Left ventricle myocardium inferior (tissue), 1 donor: Measurements from ENCODE around the gene GADL1. TPM values are rescaled to one million over a fixed set of nuclear protein-coding genes. Genes with fewer than 3 reads are reported as not detected.

Source experiments
- DNase-seq: peaks from one replicate; pipeline ENCODE4 v3.0.0-alpha.2; 2020
- H3K27ac ChIP-seq: fragments of 200-600 bp; replicated peaks from 2 replicates; pipeline ENCODE4 v1.8.0; 2021
- H3K27me3 ChIP-seq: fragments of 200-600 bp; 2 replicates; pipeline ENCODE4 v1.8.0; 2021; ENCODE audit warnings: low read depth
- H3K36me3 ChIP-seq: fragments of 200-600 bp; 2 replicates; pipeline ENCODE4 v1.8.0; 2021
- H3K4me1 ChIP-seq: fragments of 200-600 bp; 2 replicates; pipeline ENCODE4 v1.8.0; 2021
- H3K4me3 ChIP-seq: fragments of 200-600 bp; 2 replicates; pipeline ENCODE4 v1.8.0; 2021; ENCODE audit warnings: mild to moderate bottlenecking, moderate library complexity
- H3K9me3 ChIP-seq: fragments of 200-600 bp; replicated peaks from 2 replicates; pipeline ENCODE4 v1.8.0; 2021
- intact Hi-C: fragments of 100-400 bp; cut with micrococcal nuclease; formaldehyde crosslinking; loops from one replicate; pipeline ENCODE4 v1.11.0; 2022
- total RNA-seq: library from RNA; stranded (reverse); fragmentation: NEBNext Ultra II Directional; extraction: Animal tissue kit (Norgen Biotek cat#: 25700); gene quantifications from one replicate; pipeline ENCODE4 v1.2.1, GENCODE V29; 2021
- TF ChIP-seq, protein P1 (sequence below): fragments of 200-600 bp; IDR thresholded peaks from 2 replicates; pipeline ENCODE4 v1.8.0; 2021; ENCODE audit warnings: antibody characterized with exemption, mild to moderate bottlenecking, borderline replicate concordance
- donor health status: DM: no; HTN: yes; CAD: no; lungs with severe emphysema.

Gene GADL1
- total RNA-seq, 1 donor from 2014 or later: 0.11 TPM

DNA sequence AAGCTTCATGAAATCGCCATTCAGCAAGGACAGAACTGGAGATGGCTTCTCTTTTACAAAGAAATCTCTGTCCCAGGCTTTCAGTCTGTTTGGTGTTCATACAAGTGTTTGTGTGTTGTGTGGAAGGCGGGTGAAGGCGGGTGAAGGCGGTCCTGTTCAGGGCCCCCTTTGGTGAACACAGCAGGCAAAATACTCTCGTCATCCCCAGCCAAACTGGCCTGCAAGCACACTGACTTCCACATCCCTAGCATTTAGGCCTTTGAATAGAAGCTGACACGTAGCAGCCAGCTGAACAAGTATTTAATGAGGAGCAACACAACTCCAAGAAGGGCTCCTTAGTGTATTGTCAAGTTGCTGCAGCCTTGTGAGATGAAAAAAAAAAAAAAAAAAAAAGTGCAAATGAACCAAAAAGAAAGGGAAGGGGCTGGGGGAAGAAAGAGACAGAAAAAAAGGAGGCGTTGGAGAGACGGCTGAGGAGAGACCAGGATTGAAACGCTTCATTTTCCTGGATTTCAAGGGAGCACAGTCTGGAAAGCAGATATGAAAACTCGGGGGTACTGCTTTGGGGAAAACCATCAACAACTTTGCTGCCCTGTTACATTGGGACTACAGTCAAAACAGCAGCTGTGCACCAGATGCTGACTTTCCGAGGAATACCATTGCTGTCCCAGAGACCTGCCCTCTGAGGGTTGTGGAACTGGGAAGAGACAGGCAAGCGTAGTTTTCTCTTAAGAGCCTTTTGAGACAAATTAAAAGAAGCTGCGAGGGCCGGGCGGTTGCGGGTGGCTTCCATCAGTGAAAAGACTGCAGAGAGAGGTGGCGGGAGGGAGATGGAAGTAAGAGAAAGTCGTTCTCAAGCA is 213.4 kb downstream of the GADL1 start:
- intact Hi-C loops: loop anchor here (5.0 to 10.0 kb wide), 2 partner anchors 74 to 166 kb away; partner anchors contain the start of gene TGFBR2
- Histone ChIP-seq H3K4me1 (peaks cover 100% of the 10 kb centered on the region), H3K27ac (peak overlapping the region; percentile 79), H3K27me3 (no peaks in the 10 kb centered on the region), H3K36me3 (peaks cover 38% of the 10 kb centered on the region), H3K9me3 (no peaks in the 10 kb centered on the region), H3K4me3 (no peak overlapping the region)
- TF ChIP-seq, protein P1, sequence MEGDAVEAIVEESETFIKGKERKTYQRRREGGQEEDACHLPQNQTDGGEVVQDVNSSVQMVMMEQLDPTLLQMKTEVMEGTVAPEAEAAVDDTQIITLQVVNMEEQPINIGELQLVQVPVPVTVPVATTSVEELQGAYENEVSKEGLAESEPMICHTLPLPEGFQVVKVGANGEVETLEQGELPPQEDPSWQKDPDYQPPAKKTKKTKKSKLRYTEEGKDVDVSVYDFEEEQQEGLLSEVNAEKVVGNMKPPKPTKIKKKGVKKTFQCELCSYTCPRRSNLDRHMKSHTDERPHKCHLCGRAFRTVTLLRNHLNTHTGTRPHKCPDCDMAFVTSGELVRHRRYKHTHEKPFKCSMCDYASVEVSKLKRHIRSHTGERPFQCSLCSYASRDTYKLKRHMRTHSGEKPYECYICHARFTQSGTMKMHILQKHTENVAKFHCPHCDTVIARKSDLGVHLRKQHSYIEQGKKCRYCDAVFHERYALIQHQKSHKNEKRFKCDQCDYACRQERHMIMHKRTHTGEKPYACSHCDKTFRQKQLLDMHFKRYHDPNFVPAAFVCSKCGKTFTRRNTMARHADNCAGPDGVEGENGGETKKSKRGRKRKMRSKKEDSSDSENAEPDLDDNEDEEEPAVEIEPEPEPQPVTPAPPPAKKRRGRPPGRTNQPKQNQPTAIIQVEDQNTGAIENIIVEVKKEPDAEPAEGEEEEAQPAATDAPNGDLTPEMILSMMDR: no peak
- DNase-seq: peak; percentile 64

DNA sequence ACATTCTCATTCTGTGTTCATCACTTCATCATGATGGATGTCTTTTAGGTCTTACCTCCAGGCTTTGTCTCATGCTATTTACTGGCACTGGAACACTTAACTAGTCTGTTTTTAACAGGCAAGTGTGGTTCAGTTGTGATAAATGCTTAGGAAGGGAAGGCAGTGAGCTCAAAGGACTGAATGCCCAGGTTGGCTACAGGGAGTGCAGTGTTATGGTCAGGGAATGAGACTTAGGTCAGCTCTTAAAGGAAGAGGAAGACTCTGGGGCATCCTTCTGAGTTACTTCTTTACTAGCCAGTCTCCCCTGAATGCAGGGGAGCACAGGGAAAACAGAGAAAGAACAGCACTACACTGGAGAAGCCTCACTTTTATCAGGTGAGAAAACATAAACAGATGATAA is 215.4 kb downstream of the GADL1 start:
- no peak for DNase-seq
- Histone ChIP-seq H3K4me3 (no peak overlapping the region), H3K27ac (peak overlapping the region; percentile 79), H3K36me3 (peaks cover 58% of the 10 kb centered on the region), H3K4me1 (peaks cover 98% of the 10 kb centered on the region), H3K27me3 (no peaks in the 10 kb centered on the region), H3K9me3 (no peaks in the 10 kb centered on the region)
- TF ChIP-seq, protein P1: no peak
- intact Hi-C loops: no loop called here

DNA sequence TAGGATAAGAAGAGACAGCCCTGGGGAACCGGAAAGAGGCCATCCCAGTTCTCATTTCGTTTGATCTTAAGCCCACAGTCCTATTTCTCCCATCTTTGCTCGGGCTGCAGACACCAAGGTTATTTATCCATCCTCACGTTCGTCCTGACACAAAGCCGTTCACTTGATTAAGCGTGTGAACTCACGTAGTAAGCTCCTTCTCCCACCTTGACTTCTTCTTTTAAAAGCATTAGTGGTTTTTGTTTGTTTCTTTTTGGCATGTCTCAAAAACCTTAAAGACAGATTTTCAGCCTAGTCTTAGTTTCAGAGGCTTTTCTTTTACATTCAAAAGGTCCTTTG is 217.1 kb downstream of the GADL1 start:
- no peak overlapping the region for H3K4me3 ChIP-seq
- peak overlapping the region; percentile 54 for H3K27ac ChIP-seq
- peaks cover 75% of the 10 kb centered on the region for H3K36me3 ChIP-seq
- H3K4me1 ChIP-seq: peaks cover 98% of the 10 kb centered on the region
- DNase-seq: no peak
- H3K27me3 ChIP-seq: no peaks in the 10 kb centered on the region
- TF ChIP-seq, protein P1: no peak
- no peaks in the 10 kb centered on the region for H3K9me3 ChIP-seq
- intact Hi-C loops: no loop called here

DNA sequence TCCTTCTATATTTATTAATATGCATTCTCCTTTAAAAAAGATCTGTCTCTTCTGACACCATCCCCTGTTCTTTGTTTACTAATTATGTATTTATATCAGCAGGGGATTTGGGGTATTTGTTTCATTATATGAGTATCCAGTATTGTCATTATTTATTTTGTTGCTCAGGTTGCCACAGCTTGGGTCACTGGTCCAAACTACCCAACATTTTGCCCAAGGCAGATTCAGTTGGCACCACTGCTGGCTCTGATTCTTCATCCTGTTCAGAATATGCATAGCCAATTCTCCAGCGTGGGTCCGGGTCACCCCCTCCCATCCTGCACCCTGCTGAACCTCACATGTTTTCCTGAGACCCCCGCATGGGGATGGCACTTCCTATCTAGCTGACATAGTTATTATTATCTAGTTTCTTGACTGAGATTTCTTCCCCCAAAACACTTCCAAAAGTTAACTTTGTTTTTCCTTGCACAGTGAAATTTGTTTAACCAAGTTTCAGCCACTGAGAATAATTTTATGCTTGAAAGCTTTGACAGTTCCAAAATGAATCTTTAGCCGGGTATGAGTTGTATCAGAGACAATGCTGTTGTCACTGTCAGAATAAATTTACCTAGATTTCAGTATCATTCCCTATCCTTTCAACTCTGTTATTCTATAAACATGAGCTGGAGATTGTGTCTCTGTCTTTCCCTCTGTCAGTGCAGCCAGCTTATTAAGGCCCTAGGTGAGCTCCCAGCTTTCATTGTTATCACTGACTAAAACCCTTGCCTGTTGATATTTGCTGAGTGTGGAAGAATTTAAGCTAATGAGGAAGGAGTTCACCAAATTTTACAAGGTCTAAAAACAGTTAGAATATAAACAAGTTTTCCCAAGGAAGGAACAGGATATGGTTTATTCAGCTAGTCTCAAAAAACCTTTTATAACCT is 217.8 kb downstream of the GADL1 start:
- TF ChIP-seq, protein P1: no peak
- no peak for DNase-seq
- no peaks in the 10 kb centered on the region for H3K27me3 ChIP-seq
- intact Hi-C loops: no loop called here
- peaks cover 81% of the 10 kb centered on the region for H3K36me3 ChIP-seq
- no peak overlapping the region for H3K4me3 ChIP-seq
- no peaks in the 10 kb centered on the region for H3K9me3 ChIP-seq
- H3K4me1 ChIP-seq: peaks cover 98% of the 10 kb centered on the region
- peak overlapping the region; percentile 54 for H3K27ac ChIP-seq
